Hematopoietic multipotent progenitor cell treated with erythropoietin and hydrocortisone succinate and interleukin-3 and kit ligand, for 17 days (in vitro differentiated cells): ENCODE data around the gene STRIP2.
A peak's percentile ranks its signal among the peaks of the same experiment; 100 is the strongest.
"Not testable (repeated sequence)": the region's sequence is repeated elsewhere in the genome, so short reads cannot be mapped to it uniquely, and the experiment has no call there.

Source experiments
- DNase-seq: peaks from one replicate; pipeline ENCODE4 v3.0.0-alpha.2; 2015; ENCODE audit warnings: low spot score

Gene STRIP2

GRCh38 chr7:129433847-129434674 lies at the start of gene STRIP2:
Gene STRIP2 (plus strand): TSS chr7:129434432. CDS start chr7:129434473, 41 bp downstream.
- DNase-seq, result peak; percentile 85

DNA sequence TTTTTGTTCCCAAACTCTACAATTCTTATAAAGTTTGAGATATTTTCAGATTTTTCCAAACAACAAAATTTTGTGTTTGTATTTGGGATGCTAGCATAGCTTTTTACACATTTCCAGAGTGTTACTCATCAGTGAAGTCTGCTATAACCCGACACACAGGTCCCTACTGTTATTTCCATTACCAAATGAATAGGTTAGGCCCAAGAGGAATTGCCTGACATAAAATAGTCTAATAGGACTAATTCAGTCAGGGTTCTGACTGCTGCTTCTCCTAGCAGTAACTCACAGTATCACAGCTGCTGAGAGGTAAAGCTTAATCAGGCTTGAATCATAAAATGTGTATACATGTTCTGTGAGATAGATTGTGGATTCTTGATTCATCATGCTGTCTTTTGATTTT lies 49.1 kb upstream of the STRIP2 start:
- DNase-seq, result no peak

DNA sequence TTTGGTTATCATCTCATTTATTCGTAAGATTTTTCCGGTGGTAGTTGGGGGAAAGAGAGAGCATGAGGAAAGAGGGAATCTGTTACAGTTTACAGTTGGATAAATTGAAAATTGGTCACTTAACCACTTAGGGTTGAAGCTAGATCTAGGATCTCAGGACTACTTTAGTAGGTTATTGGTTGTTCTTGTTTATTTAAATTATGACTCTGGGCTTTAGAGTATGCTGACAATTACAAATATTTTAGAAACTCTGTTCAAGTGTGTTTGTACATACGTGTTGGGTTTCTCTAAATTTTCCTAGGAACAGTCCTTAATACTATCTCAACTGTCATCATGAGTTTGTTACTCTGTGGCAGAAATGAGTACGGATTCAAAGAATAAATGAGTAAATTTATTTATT lies 48.6 kb upstream of the STRIP2 start:
- DNase-seq, result no peak

GRCh38 chr7:129386506-129386905 lies 47.7 kb upstream of the STRIP2 start:
- no peak for DNase-seq

DNA sequence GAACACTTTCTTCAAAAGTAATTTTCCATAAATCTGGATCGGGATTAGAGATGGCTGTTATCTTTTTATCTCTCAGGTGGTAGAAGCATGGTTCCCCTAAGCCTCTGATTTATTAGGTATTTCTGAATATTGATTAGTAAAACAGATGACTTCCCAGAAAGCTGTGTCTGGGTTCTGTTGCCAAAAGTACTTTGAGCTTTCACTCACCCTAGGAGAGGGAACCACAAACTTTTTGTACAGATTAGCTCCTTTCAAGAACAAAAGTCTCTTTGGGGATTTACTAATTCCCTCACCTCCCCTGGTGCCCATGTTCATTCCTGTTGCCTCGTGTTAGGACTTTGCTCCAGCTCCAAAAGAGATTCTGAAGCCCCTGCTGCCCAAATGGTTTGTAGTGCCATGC lies 46.7 kb upstream of the STRIP2 start:
- no peak for DNase-seq

DNA sequence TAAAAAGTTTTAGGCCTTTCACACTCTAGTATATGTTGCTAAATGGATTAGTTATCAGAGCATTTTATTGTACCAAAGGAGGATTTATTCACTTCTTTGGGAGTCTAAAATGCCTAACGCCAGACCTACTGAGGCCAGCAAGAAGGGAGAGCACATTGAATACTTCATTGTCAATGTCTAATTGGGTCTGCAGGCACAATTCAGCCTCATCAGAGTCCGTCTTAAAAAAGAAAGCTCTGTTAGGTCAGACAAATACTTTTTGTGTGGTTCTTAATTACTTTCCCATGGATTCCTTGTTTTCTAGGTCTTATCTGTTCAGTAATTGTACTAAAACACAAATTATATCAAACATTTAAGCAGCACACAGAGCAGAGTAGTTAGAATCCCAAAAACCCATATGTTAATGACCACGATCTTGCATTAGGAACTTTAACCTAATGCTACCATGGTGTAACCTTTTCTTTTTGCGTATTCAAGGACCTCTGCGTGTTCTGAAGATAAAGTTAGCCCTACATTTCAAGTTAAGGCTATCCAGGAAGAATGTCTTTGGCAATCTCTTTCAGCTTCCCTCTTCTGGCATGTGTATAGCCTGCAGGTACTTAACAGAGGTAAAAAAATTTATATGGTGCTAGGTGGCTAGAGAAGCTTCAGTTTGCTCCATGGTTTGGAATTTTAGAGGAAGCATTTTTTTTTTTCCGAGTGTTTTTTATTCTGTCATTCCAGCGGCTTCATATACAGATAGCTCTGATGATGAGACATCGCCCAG lies 45.7 kb upstream of the STRIP2 start:
- DNase-seq, result no peak

DNA sequence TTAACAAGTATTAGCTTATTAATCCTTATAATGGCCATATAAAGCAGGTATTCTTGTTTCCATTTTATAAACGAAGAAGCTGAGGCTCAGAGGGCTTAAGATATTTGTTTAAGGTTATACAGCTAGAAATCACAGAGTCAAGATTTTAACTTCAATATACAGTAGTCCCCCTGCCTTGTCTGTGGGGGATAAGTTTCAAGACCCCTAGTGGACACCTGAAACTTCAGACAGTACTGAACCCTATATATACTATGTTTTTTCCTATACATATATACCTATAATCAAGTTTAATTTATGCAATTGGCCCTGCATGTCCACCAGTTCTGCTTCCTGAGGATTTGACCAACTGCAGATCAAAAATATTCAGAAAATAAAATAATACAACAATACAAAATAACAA lies 44.4 kb upstream of the STRIP2 start:
- no peak for DNase-seq

DNA sequence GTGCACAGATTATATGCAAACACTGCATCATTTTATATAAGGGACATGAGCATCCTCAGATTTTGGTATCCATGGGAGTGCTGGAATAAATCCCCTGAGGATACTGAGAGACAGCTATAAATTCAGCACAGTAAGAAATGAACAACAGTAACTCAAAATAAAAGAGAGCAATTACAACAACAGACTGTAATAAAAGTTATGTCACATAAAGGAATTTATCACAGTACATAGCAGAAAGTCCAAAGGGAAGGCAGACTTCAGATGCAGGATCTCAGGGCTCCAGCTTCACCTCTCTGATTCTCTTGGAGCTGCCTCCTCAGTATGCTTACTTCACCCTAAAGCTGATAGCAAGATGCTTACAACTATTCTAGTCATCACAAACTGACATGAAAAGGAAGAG lies 43.9 kb upstream of the STRIP2 start:
- DNase-seq, result no peak

- DNase-seq, result no peak
These were observed 42.6 kb upstream of the STRIP2 start for GRCh38 chr7:129391546-129392171.

DNA sequence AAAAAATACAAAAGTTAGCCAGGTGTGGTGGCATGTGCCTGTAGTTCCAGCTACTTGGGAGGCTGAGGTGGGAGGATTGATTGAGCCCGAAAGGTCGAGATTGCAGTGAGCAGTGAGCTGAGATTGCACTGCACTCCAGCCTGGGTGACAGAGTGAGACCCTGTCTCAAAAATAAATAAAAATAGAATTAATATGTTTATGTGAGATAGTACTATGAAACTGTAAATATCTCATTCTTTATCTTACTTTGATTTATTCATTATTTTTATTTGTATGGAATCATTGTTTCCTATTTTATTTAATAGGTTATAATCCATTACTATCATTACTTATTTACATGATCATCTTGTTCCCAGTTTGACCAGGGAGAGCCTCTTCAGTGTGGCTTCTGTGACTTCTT lies 41.0 kb upstream of the STRIP2 start:
- no peak for DNase-seq

GRCh38 chr7:129394101-129394500 lies 40.1 kb upstream of the STRIP2 start:
- no peak for DNase-seq

GRCh38 chr7:129394982-129395914 lies 39.0 kb upstream of the STRIP2 start:
- no peak for DNase-seq

DNA sequence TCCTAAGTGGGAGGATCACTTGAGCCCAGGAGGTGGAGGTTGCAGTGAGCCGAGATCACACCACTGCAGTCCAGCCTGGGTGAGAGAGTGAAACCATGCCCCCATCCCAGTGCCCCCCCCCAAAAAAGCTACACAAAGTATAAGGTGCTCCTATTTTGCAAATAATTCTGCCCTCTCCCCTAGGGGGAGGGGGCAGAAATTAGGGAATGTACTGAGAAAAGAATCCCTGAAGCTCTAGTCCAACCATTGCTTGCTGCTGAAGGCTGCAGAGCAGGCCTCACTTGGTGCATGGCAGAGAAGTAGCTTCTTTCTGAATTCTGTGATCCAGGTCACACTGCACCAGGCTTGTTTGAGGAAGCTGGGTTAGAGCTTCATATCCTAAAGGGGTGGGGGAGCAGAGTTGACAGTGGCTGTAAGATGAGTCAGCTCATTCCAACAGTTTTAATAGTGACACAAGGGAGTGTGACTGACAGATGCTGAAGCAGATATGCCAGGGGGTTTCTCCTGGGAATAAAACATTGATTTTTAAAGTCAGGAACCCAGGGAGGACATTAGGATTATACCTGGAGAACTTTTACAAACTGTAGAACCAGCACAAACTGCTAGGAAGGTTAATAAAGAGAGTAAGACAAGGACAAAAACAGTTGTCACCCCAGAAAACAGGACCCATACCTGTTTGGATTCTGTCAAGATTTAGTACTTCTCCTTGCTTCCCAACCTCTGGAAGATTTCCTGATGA lies 32.8 kb upstream of the STRIP2 start:
- DNase-seq, result no peak

DNA sequence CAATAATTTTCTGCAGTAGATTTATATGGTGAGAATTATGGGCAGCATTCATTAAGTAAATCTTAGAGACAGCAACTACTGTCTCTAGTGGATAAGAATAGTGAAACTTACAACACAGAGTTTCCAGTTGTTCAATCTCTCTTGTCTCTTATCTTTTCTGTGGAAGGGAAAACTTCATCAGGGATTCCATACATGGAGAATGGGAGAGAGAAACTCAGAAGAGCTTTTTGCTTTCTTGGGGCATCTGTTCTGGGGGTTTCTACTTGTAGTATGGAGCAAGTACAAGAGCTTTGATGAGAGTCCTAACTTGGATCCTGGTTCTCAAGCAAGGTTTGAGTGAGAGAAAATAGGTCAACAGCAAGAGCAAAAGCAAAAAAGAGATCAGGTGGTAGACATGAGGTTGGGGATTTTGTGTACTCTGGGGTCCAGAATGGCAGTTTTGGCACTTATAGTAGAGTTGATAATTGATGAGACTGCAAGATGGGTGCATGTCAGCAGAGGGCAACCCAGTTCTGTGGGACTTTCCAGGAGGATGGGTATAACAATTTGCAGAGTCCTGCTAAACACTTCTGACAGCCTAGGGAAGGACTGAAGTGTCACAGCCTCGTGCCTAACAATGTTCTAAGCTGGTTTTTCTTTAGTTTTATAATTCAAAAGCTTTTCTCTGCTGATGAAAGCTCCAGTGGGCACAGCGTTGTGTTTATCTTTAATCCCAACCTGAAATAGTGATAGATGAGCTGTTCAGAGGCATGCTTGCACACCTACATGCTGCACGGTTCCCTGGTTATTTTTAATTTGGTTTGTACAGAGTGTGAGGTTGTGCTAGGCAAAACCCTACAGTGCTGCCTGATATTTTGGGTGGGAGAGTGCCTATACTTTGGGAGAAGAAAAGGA lies 32.0 kb upstream of the STRIP2 start:
- DNase-seq, result peak; percentile 61

GRCh38 chr7:129405527-129405926 lies 28.7 kb upstream of the STRIP2 start:
- DNase-seq, result no peak

DNA sequence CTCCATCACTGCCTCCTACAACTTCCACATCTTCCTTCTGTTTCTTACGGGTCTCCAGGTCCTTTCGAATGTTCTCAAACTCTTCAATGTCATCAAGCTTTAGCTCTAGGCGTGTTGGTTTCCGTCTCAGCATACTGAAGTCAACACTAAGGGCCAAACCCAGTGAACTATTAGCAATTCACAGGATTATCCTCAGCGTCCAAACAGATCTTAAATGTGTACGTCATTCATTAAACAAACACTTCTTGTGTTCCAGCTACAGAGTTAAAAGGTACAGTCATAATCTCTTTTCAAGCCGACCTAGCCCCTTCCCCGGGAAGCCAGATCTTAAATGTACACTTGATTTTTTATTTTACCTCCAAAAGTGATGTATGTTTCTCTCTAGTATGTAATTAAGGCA lies 24.0 kb upstream of the STRIP2 start:
- DNase-seq, result not testable (repeated sequence)

- DNase-seq, result no peak
These were observed 21.7 kb upstream of the STRIP2 start for GRCh38 chr7:129412501-129412900.

DNA sequence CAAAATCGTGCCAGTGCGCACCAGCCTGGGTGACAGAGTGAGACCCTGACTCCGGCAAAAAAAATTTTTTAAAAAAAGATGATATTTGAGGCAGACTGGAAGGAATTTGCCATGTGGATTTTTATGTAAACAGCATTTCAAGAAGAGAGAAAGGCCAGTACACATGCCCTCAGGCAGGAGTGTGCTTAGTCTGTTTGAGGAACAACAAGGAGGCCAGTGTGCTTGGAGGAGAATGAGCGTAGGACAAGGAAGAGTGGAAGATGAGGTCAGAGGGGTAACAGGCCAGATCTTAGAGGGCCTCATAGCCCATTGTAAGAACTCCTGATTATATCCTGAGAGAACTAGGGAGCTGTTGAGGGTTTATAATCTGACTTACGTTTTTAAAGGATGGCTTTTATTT lies 17.2 kb upstream of the STRIP2 start:
- DNase-seq, result no peak

DNA sequence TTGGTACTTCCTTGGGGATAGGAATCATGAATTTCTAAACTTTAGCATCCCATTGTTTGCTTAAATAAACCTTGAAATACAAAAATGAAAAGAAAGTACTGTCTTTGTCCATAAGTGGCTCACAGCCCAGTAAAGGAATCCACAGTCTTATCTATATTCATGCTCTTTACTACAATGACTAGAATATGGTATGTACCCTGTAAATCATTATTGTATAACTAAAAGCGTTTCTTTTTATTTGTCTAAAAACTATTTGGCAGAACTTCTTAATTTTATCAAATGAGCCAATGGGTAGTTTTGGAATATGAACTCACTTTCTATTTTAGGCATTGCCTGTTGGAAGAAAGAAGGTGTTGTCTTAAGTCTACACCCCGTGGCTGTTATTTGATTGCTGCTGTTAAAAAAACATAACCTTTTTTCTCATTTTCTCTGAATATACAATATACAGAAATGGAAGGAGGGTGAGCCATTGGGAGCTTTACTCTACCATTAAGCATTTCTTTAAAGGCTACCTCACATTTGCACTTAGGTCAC lies 12.4 kb upstream of the STRIP2 start:
- no peak for DNase-seq

- DNase-seq, result no peak
These were observed 11.5 kb upstream of the STRIP2 start for GRCh38 chr7:129422727-129423126.
